GM19351 (cell line): ENCODE data around the gene AFTPH.
A peak's percentile ranks its signal among the peaks of the same experiment; 100 is the strongest.

Source experiments
- ATAC-seq: cut with Tn5 transposase; IDR thresholded peaks from one replicate; pipeline ENCODE4 v1.9.1; 2021; ENCODE audit warnings: mild to moderate bottlenecking, moderate library complexity; ENCODE audit not compliant: unreplicated experiment

Gene AFTPH

GRCh38 chr2:64523666-64524603, at the start of gene AFTPH:
Gene AFTPH (plus strand): TSS chr2:64524328. CDS start chr2:64551475, 27,147 bp downstream.
- ATAC-seq = peak; percentile 86

- no peak for ATAC-seq
Measured at GRCh38 chr2:64474636-64475035, 49.5 kb upstream of the AFTPH start.

- no peak for ATAC-seq
Measured at GRCh38 chr2:64477037-64477436, 47.1 kb upstream of the AFTPH start.

- no peak for ATAC-seq
Measured at GRCh38 chr2:64477979-64478378, 46.1 kb upstream of the AFTPH start.

- no peak for ATAC-seq
Measured at GRCh38 chr2:64478502-64479230, 45.5 kb upstream of the AFTPH start.

GRCh38 chr2:64479259-64480117, 44.6 kb upstream of the AFTPH start:
- ATAC-seq = no peak

GRCh38 chr2:64481665-64482064, 42.5 kb upstream of the AFTPH start:
- no peak for ATAC-seq

- ATAC-seq = no peak
Measured at GRCh38 chr2:64482243-64482642, 41.9 kb upstream of the AFTPH start.

GRCh38 chr2:64482765-64483504, 41.2 kb upstream of the AFTPH start:
- ATAC-seq = no peak

GRCh38 chr2:64485331-64485730, 38.8 kb upstream of the AFTPH start:
- ATAC-seq = no peak

- ATAC-seq = no peak
Measured at GRCh38 chr2:64485961-64486360, 38.2 kb upstream of the AFTPH start.

GRCh38 chr2:64487256-64488049, 36.7 kb upstream of the AFTPH start:
- no peak for ATAC-seq

GRCh38 chr2:64488050-64488974, 35.8 kb upstream of the AFTPH start:
- ATAC-seq = peak; percentile 68

- no peak for ATAC-seq
Measured at GRCh38 chr2:64489081-64489751, 34.9 kb upstream of the AFTPH start.

- no peak for ATAC-seq
Measured at GRCh38 chr2:64491426-64491825, 32.7 kb upstream of the AFTPH start.

- ATAC-seq = no peak
Measured at GRCh38 chr2:64492272-64492671, 31.9 kb upstream of the AFTPH start.

GRCh38 chr2:64492821-64493220, 31.3 kb upstream of the AFTPH start:
- no peak for ATAC-seq

GRCh38 chr2:64493788-64494187, 30.3 kb upstream of the AFTPH start:
- no peak for ATAC-seq
